Measurements from ENCODE around the gene EVI5L. TPM values are rescaled to one million over a fixed set of nuclear protein-coding genes. Genes with fewer than 3 reads are reported as not detected.
A peak's percentile ranks its signal among the peaks of the same experiment; 100 is the strongest.
"Not testable (repeated sequence)": the region's sequence is repeated elsewhere in the genome, so short reads cannot be mapped to it uniquely, and the experiment has no call there.

Gene EVI5L
- total RNA-seq, 1 experiment from 2014 or later, result 12.2 TPM

GRCh38 chr19:7888145-7888825 is 58.3 kb downstream of the EVI5L start, which contains the start of gene LRRC8E:
TSS of gene LRRC8E (plus strand) at chr19:7888510. CDS start at chr19:7895604, 7,094 bp downstream.
- Mint-ChIP-seq H3K4me3 (ENCODE audit: low read depth, unreplicated experiment) (peak within 1 kb of the TSS; percentile 58), H3K36me3 (ENCODE audit: insufficient read depth, unreplicated experiment) (no peaks in the 10 kb centered on the region), H3K9me3 (ENCODE audit: low read depth, unreplicated experiment) (no peaks in the 10 kb centered on the region), H3K27ac (ENCODE audit: unreplicated experiment) (no peak within 1 kb of the TSS), H3K27me3 (ENCODE audit: unreplicated experiment) (no peaks in the 10 kb centered on the region), H3K4me1 (ENCODE audit: low read depth, unreplicated experiment) (no peaks in the 10 kb centered on the region)
- no peak for TF ChIP-seq CTCF (IDR thresholded peaks at IDR 0.05; ENCODE audit: unreplicated experiment)
- CTCF ChIA-PET, result interaction anchor here (0.7 to 1.0 kb wide), 2 partner anchors 12 to 32 kb away, joined by 3 to 6 read pairs; partner anchors contain the start of gene SNAPC2
- peak; percentile 87 for DNase-seq
- no TSS peak for BruUV-seq (replicated peaks)
- intact Hi-C loops (cut with micrococcal nuclease; ENCODE audit: unreplicated experiment), result no loop called here

GRCh38 chr19:7888826-7889217 is 58.8 kb downstream of the EVI5L start:
- BruUV-seq (replicated peaks), result TSS peak; percentile 72
- no peaks in the 10 kb centered on the region for H3K27me3 Mint-ChIP-seq (ENCODE audit: unreplicated experiment)
- CTCF ChIA-PET, result interaction anchor here (0.7 to 1.0 kb wide), 3 partner anchors 12 to 55 kb away, joined by 3 to 6 read pairs (median 3); partner anchors contain the start of genes SNAPC2 and TIMM44
- H3K9me3 Mint-ChIP-seq (ENCODE audit: low read depth, unreplicated experiment), result no peaks in the 10 kb centered on the region
- H3K4me1 Mint-ChIP-seq (ENCODE audit: low read depth, unreplicated experiment), result no peaks in the 10 kb centered on the region
- no peak overlapping the region for H3K27ac Mint-ChIP-seq (ENCODE audit: unreplicated experiment)
- no peak for DNase-seq
- no peak for TF ChIP-seq CTCF (IDR thresholded peaks at IDR 0.05; ENCODE audit: unreplicated experiment)
- intact Hi-C loops (cut with micrococcal nuclease; ENCODE audit: unreplicated experiment), result no loop called here
- H3K4me3 Mint-ChIP-seq (ENCODE audit: low read depth, unreplicated experiment), result peak overlapping the region; percentile 58
- H3K36me3 Mint-ChIP-seq (ENCODE audit: insufficient read depth, unreplicated experiment), result no peaks in the 10 kb centered on the region

GRCh38 chr19:7893362-7894101 is 63.5 kb downstream of the EVI5L start:
- H3K4me3 Mint-ChIP-seq (ENCODE audit: low read depth, unreplicated experiment); CTCF ChIA-PET; H3K36me3 Mint-ChIP-seq (ENCODE audit: insufficient read depth, unreplicated experiment); H3K27me3 Mint-ChIP-seq (ENCODE audit: unreplicated experiment); H3K27ac Mint-ChIP-seq (ENCODE audit: unreplicated experiment); DNase-seq; H3K9me3 Mint-ChIP-seq (ENCODE audit: low read depth, unreplicated experiment); intact Hi-C loops (cut with micrococcal nuclease; ENCODE audit: unreplicated experiment); H3K4me1 Mint-ChIP-seq (ENCODE audit: low read depth, unreplicated experiment); BruUV-seq (replicated peaks): not testable (repeated sequence)

- H3K4me1 Mint-ChIP-seq (ENCODE audit: low read depth, unreplicated experiment), result no peaks in the 10 kb centered on the region
- no peak for TF ChIP-seq CTCF (IDR thresholded peaks at IDR 0.05; ENCODE audit: unreplicated experiment)
- intact Hi-C loops (cut with micrococcal nuclease; ENCODE audit: unreplicated experiment), result no loop called here
- CTCF ChIA-PET, result interaction anchor here (0.9 kb wide), 1 partner anchor 9 kb away, joined by 3 read pairs; the partner anchor contains the start of gene MAP2K7
- peak; percentile 71 for DNase-seq
- no peaks in the 10 kb centered on the region for H3K36me3 Mint-ChIP-seq (ENCODE audit: insufficient read depth, unreplicated experiment)
- no TSS peak for BruUV-seq (replicated peaks)
- H3K4me3 Mint-ChIP-seq (ENCODE audit: low read depth, unreplicated experiment), result peak overlapping the region; percentile 21
- peak overlapping the region; percentile 54 for H3K27ac Mint-ChIP-seq (ENCODE audit: unreplicated experiment)
- H3K27me3 Mint-ChIP-seq (ENCODE audit: unreplicated experiment), result no peaks in the 10 kb centered on the region
- H3K9me3 Mint-ChIP-seq (ENCODE audit: low read depth, unreplicated experiment), result no peaks in the 10 kb centered on the region
These were observed 64.7 kb downstream of the EVI5L start for GRCh38 chr19:7894612-7895309.
